ENCODE measurements around the gene ADGRL4. TPM values are rescaled to one million over a fixed set of nuclear protein-coding genes. Genes with fewer than 3 reads are reported as not detected.

ADGRL4 gene
- total RNA-seq, 4 donors from 2014 or later, result 7.6 to 26.5 (median 22.4) TPM

GRCh38 chr1:79042539-79042938 lies 36.0 kb upstream of the ADGRL4 start:
- no peak overlapping the region for H3K4me3 ChIP-seq (replicated peaks in 1 of 3)
- no peak for DNase-seq
- no peaks in the 10 kb centered on the region for H3K27me3 ChIP-seq
- TF ChIP-seq CTCF (IDR thresholded peaks at IDR 0.05) (no peak), POLR2A (IDR thresholded peaks at IDR 0.05) (no peak)
- no peaks in the 10 kb centered on the region for H3K4me1 ChIP-seq
- H3K27ac ChIP-seq, result no peak overlapping the region
- H3K36me3 ChIP-seq, result no peaks in the 10 kb centered on the region
- 38 to 80% methylated on average over 2 of the region's 2 CpGs for WGBS, 2 donors
- H3K9me3 ChIP-seq, result no peaks in the 10 kb centered on the region
- intact Hi-C loops (cut with DNase I), result no loop called here

- intact Hi-C loops (cut with DNase I), result no loop called here
- no peaks in the 10 kb centered on the region for H3K9me3 ChIP-seq
- TF ChIP-seq CTCF (IDR thresholded peaks at IDR 0.05), result no peak
- TF ChIP-seq POLR2A (IDR thresholded peaks at IDR 0.05), result no peak
- DNase-seq, result no peak
- H3K27ac ChIP-seq, result no peak overlapping the region
- WGBS, 2 donors, result 41 to 62% methylated on average over 2 of the region's 2 CpGs
- H3K36me3 ChIP-seq, result no peaks in the 10 kb centered on the region
- H3K4me1 ChIP-seq, result no peaks in the 10 kb centered on the region
- H3K4me3 ChIP-seq (replicated peaks in 1 of 3), result no peak overlapping the region
- H3K27me3 ChIP-seq, result no peaks in the 10 kb centered on the region
These were observed 35.6 kb upstream of the ADGRL4 start for GRCh38 chr1:79042117-79042516.

GRCh38 chr1:79041666-79042065 lies 35.1 kb upstream of the ADGRL4 start:
- no peak overlapping the region for H3K4me3 ChIP-seq (replicated peaks in 1 of 3)
- no peaks in the 10 kb centered on the region for H3K27me3 ChIP-seq
- TF ChIP-seq CTCF (IDR thresholded peaks at IDR 0.05) (no peak), POLR2A (IDR thresholded peaks at IDR 0.05) (no peak)
- DNase-seq, result no peak
- no peaks in the 10 kb centered on the region for H3K36me3 ChIP-seq
- no peaks in the 10 kb centered on the region for H3K9me3 ChIP-seq
- WGBS, 2 donors, result 85 to 90% methylated on average over 3 of the region's 3 CpGs
- H3K27ac ChIP-seq, result no peak overlapping the region
- H3K4me1 ChIP-seq, result no peaks in the 10 kb centered on the region
- intact Hi-C loops (cut with DNase I), result no loop called here

- no peak for DNase-seq
- WGBS, 2 donors, result 56 to 68% methylated on average over 10 of the region's 10 CpGs
- H3K27ac ChIP-seq, result no peak overlapping the region
- no peaks in the 10 kb centered on the region for H3K9me3 ChIP-seq
- no peak overlapping the region for H3K4me3 ChIP-seq (replicated peaks in 1 of 3)
- TF ChIP-seq CTCF (IDR thresholded peaks at IDR 0.05) (no peak), POLR2A (IDR thresholded peaks at IDR 0.05) (no peak)
- intact Hi-C loops (cut with DNase I), result no loop called here
- H3K36me3 ChIP-seq, result no peaks in the 10 kb centered on the region
- H3K27me3 ChIP-seq, result no peaks in the 10 kb centered on the region
- H3K4me1 ChIP-seq, result no peaks in the 10 kb centered on the region
These were observed 34.0 kb upstream of the ADGRL4 start for GRCh38 chr1:79040424-79041082.

- TF ChIP-seq POLR2A (IDR thresholded peaks at IDR 0.05) (no peak), CTCF (IDR thresholded peaks at IDR 0.05) (no peak)
- no peaks in the 10 kb centered on the region for H3K4me1 ChIP-seq
- H3K9me3 ChIP-seq, result no peaks in the 10 kb centered on the region
- intact Hi-C loops (cut with DNase I), result no loop called here
- WGBS, 2 donors, result 73 to 74% methylated on average over 2 of the region's 2 CpGs
- no peak overlapping the region for H3K4me3 ChIP-seq (replicated peaks in 1 of 3)
- no peaks in the 10 kb centered on the region for H3K27me3 ChIP-seq
- DNase-seq, result no peak
- no peak overlapping the region for H3K27ac ChIP-seq
- H3K36me3 ChIP-seq, result no peaks in the 10 kb centered on the region
These were observed 30.6 kb upstream of the ADGRL4 start for GRCh38 chr1:79037085-79037484.

Data from thyroid gland (tissue), 4 donors.